IPS-NIHi7 (cell line): ENCODE measurements around the gene DUSP10.

Experiments
- DNase-seq: peaks from one replicate; pipeline ENCODE4 v3.0.0; 2012; ENCODE audit warnings: mixed read lengths; ENCODE audit errors: extremely low spot score

Gene DUSP10

DNA sequence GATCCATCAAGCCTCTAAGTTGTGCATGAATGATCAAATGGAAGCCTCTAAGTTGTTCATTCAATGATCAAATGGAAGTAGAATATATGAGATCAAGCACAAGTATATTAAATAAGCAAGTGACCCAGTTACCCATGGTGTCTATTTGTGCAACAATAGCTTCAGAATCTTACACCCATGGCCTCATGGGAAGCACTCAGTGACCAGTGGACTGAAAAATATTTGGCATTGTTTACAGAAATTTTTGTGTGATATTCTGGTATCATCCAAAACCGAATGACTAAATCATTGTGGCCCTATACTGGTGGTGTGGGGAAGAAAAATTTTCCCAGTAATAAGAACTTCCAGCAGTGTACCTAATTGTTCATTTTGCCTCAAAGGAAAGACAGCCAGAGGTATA lies 46.6 kb downstream of the DUSP10 start:
- no peak for DNase-seq

DNA sequence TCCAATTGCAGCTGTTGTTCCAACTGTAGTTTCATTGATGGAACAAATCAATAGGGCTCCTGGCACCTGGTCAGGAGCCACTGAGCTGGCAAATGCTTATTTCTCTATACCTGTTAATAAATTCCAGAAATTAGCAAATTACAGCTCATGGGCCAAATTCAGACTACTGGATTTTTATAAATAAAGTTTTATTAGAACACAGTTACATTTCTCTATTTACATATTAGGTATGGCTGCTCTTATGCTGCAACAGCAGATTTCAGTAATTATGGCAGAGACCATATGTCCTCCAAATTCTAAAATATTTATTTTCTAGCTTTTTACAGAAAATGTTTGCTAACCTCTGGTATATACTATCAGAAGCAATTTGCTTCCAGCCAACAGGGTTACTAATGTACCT lies 47.8 kb downstream of the DUSP10 start:
- DNase-seq, result no peak

DNA sequence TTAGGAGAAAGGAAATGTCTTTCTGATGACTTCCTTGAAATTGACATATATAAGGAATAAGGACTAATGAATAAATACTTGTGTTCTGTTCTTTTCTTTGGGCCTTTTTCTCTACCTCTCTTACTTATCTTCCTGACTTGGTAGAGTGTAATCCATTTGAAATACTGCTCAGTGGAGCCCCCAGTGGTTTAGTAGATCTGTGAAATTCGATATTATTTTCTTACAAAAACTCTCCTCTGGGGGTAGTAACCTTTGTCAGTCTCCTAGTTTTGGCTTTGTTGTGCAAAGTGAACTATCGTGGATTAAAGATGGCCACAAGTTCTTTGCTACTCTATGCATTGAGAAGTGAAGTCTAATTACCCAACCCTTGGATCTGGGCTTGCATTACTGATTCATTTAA lies 48.8 kb downstream of the DUSP10 start:
- no peak for DNase-seq

DNA sequence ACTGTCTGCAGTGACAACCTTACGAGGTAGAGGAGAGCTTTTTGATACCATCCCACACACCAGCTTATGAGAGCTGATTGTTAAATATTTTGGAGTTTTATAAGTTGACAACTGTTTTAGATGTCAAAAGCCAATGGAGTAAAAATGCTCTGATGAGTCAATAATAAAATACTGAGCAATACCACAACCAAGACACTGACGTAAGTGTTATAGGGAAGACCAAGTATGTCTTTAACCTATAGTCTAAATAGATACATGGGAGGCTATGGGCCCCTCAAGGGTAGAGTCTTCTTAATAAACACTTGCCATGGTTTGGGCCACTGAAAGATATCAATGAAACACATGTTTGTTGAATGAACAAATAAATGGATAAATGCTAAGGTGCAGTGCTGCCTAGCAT lies 49.2 kb downstream of the DUSP10 start:
- no peak for DNase-seq

DNA sequence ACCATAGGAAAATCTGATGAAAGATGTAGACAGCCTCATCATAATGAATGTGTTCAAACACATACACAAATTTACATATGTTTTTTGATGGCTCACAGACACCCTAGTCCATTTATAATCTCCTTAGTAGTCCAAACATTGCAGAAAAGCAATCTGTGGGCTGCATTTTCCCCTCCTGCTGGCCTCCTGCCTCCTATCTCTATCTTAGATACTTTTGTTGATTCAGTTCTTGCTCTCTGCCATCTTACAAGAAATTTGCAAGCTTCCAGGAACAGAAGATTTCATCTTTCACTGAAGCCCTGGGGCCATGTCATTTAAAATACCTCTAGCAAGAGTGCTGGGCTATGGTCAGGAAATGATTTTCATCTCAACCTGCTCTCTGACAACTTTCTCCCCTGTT lies 50.6 kb downstream of the DUSP10 start:
- DNase-seq, result no peak

DNA sequence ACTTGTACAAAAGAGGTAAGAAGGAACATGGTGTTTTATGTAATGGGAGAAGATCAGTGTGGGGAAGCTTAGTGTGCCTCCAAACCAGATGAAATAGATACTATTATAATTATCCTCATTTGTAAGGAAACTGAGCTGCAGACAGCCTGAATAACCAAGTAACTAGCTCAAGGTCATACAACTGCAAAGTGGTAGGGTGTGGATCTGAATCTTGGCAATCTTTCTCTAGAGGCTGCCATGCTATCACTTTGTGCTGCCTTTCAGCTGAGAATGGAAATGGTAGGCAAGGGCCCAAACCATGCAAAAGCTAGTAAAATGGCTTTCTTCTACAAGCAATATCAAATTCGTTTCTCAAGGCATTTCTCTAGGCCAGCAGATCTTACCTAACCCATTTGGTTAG lies 51.0 kb downstream of the DUSP10 start:
- no peak for DNase-seq

DNA sequence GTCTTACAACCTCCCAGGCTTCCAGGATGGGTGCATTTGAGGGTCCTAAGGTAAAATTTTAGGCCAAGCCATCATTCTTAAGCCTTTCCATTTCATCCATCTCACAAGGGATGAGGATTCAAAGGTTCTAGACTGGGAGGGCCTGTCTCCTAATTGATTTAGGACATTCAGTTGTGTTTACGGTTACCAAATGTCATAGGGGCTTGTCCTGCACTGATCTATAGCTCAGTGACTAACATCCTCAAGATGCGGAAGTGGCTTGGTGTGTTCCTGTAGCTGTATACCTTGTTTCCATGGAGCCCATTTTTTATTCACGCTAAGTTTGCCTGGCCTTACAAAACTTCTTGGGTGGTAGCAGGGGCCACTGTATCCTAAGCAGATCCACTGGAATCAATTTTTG lies 52.8 kb downstream of the DUSP10 start:
- DNase-seq, result no peak

DNA sequence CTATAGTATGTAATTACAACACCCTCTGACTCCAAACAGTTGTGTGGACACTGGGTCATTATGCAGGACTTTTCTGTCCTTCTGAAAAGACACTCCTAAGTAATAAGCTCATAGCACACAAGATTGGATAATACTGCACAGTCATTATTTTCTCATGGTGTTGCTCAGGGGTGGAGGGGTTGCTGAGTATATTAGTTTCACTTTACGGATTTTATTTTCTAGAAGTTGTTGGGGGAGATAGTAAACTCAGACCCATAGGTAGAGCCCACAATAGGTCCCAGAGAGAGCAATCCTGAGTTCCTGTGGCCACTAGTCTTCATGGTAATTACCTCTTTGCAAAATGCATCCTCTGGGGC lies 53.4 kb downstream of the DUSP10 start:
- no peak for DNase-seq

DNA sequence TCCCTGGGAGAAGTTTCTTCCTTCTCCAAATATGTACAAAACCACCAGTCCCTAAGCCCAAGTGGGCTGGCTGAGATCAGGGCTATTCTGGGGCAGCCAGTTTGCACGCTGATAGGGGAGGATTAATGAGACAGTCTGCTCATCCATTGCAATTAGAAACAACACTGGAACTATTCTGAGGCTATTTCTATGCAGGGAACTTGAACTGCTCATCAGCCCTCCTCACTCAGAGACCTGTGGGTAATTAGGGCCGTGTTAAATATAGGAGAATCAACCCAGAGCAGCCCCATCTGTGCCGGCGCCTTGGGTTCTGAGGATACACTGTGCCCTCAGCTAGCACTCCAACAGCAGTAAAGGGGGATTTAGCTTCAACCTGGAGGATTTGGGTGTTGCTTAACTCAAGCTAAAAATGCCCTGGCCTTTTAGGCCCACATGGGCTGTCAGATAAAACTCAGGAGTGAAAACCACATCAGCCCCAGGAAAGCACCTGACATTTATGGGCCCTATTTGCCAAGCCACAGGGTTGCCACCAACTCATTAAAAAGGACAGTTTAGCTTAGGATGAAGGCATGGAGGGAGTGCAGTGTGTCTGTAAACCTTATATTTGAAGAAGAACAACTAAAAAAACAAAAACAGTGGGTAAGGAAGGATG lies 53.9 kb downstream of the DUSP10 start:
- DNase-seq, result no peak

DNA sequence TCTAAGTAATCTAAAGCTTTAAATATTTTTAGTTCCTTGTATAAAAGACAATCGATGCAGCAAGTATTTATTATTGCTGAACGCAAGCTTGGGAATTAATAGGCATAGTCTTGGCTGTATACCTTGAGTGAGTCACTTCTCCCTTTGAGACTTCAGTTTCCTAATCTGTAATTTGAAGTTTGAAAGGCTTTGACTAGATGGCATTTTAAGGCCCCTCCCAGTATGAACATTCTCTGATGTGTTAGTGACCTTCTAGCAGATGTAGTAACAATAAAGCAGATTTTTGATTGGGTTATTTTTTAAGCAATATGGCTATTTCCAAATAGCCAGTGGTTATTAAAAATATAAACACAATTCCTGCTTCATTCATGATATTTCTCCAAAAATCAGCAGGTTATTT lies 58.2 kb downstream of the DUSP10 start:
- DNase-seq, result no peak

DNA sequence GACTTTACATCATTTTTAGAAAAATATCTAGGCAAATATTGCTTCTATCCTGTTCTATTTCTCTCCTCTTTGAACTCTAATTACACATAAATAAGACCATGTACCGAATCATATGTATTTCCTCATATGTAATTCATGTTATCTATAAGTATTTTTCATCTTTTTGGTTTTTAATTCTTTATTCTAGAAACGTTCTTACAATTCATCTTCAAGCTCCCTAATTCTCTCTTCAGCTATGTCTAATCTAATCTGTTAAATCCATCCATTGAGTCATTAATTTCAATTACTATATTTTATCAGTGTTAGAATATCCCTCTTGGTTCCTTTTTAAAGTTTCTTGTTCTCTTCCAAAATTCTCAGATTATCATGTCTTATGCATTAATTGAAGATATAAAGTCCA lies 61.8 kb downstream of the DUSP10 start:
- DNase-seq, result no peak

DNA sequence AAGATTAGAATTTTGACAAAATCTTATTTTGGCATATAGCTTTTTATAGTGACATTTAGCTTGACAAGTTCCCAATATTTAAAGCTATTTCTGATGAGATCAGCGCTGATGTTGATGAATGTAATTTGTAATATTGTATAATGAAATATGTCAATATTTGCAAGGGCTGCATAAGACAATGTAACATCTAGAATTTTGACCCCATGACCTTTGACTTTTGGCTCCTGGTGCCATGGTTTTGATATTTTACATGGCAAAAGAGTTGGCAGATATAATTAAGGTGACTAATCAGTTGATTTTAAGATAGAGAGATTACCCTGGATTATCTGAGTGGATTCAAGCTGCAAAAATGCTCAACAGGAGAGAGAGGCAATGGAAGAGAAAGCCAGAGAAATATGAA lies 63.9 kb downstream of the DUSP10 start:
- DNase-seq, result no peak

DNA sequence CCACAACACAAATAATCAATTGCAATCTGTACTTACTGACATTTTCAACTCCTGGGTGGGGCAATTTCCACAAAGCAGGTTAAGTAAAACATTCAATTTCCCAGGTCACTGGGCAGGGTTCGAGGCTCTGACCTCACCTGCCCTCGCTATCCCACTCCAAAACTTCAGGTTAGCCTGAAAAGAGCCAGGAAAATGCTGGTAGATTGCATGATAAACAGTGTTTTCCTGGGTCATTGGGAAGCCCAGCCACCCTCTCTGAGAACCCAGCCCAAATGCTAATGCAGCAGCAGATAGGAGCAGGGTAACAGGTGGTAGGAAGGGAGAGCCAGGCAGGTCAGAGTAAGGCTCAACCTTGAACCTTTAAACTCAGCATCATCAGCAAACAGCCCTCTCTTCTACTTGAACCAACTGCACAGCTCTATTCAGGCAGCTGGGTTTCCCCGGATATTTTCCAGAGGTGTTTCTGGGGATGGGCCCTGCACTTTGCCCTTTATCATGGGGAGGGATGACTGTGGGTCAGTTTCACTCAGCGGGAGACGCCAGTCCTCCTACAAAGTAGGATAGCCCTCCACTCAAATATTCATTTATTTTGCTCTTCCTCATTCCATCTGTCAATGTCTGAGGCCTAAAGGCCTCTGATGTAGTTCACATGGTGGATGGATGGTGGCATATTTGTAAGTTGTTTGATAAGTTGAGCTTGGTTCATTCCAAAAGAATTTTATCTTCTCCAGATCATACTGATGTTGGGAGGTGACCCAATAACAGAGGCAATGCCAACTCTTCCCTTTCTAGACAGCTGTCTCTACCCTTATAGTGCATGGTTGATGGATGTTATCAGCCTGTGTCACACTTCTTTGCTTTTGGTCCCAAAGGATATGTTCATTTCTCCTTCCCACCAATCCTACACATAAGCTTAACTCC lies 65.7 kb downstream of the DUSP10 start:
- no peak for DNase-seq

DNA sequence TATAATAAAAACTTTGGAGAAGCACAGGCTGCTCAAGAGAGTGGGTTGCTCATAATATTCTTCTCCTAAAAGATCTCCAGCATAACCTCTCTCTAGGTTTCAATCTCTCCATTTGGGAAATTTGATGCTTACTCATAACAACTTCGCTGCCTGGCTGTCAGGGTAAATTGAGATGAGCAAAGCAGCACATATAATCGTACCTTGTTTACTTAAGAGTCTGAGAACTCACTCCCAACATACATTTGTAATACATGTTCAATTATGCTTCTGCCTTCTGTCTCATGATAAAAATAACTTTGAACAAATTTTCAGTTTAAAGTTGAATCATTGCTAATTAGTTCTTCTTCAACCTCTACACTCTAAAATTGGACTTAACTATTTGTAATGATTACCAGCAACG lies 68.9 kb downstream of the DUSP10 start:
- DNase-seq, result no peak

DNA sequence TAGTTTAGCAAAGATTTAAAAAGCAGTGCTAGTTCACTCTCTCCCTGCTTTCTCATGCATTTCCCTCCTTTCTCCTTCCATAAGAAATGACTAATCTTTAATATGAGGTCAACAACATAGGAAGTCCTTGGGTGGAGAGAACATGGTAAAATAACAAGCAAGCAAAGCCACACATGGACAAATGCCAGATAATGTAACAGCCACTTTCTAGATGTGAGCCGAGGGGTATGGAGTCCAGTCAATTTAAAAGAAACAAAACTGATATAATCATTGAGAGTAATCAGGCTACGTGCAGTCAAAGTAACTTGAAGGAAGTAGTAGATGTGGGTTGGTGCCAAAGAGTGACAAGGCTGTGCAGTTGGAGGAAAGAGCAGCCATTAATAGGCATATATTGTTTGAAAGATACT lies 69.6 kb downstream of the DUSP10 start:
- DNase-seq, result no peak

DNA sequence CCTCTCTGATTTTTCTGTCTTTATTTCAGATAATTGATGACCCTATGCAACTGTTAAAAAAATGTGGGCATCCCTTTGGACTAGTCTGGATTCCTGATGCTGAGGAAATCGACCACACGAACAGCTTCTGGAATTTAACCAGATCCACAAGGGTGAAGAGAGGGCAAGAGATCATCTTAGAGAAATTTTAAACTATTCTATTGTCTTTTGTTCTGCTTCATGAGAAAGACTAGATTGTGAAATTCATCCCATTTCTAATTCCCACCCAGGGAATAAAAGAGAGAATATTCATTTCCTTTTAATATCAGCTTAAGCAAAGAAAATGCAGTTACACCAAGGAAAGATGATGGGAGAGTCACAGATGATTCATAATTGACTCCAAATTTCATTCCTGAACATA lies 71.8 kb downstream of the DUSP10 start:
- no peak for DNase-seq

DNA sequence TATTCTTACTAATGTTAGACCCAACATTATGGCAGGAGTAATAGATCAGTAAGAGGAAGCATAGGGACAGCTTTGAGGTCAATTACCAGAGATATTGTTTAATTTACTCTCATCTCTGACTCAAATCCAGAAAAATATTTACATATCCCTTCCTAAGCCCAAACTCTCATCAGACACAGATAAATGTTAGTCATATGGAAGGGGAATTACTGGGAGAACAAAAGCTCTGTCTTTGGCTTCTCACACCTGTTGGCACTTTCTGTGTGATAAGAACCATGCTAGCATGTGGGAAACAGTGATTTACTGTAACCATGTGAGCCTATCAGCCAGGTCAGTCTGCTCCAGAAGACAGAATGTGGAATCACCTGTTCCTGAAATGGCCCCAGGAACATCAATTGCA lies 72.4 kb downstream of the DUSP10 start:
- DNase-seq, result no peak

DNA sequence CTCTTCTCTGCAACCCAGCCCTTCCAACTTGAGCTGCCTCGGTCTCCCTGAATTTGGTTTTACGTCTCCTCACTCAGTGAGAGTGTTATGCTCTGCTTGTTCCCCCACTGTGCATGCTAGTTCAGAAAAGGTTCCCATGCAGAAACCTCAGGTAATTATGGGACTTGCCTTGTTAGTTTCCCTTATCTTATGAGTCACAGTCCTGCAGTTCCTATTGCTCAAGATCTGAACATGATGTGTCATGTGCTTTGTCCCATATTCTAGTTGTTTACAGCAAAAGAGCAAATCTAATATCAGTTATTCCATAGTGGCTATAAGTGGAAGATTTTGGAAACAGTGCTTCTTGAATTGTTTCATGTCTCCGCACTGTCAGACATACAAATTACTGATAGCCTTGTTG lies 74.4 kb downstream of the DUSP10 start:
- DNase-seq, result no peak

DNA sequence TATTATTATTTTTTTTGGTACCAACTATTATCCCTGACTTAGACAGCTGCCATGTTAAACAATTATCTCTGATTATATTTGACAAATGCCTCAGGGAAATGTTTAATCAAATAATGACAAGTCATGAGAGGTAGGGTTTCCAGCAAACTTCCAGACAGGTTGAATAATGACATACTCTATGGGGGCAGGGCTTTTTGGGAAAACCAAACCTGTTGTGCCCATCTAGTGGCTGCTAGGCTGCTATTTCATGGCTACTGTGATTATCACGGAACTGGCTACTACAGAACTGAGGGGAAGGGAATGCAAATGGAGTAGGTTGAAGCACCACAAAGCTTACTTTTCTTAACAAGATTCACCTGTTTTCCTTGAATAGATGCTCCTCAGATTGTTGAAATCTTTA lies 77.6 kb downstream of the DUSP10 start:
- no peak for DNase-seq

DNA sequence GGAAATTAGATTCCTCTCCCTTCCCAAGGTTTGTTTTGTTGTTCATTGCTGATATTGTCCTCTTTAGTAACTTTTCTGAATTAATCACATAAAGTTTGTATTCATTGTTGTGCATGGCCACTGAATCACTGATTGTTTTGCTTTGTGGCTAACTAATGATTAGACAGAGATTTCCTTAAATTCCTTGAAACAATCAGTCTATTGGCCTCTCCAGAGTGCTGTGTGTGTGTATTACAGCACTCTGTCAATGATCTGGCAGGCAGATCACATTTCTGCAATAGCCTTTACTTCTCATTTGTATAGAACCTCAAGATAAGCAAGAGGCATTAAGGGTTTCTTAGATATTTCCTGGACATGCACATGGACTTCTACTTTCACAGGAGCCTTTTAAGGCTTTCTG lies 78.6 kb downstream of the DUSP10 start:
- DNase-seq, result no peak

DNA sequence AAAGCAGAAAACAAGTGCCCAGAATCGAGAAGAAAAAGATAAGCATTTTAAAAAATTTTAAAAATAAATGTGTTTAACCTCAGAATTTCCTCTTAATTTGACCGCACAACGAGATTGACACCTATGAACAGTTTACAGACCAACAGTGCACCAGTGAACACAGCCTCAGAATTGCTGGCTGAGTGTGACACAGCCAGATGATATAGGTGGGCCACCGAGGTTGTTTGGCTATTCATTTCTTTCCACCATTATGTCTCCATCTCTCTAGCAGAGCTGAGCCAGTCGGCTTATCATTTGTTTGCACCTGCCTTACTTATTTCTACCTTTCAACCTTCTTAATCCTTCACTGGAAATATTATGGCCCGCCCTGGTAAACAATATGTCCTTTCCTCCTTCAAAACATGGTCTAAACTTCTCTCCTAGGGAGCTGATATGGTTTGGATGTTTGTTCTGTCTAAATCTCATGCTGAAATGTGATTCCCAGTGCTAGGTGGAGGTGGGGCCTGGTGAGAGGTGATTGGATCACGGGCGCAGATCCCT lies 86.1 kb downstream of the DUSP10 start:
- no peak for DNase-seq
